GM12891 (cell line): ENCODE results near the gene C12orf56.

Experiments used
- PAX5 ChIP-seq: IDR thresholded peaks from 2 replicates; pipeline ENCODE4 v1.6.1; 2011; ENCODE audit warnings: low read length, moderate library complexity, mild to moderate bottlenecking; ENCODE audit not compliant: insufficient read depth, severe bottlenecking
- POLR2A ChIP-seq: IDR thresholded peaks from 2 replicates; pipeline ENCODE4 v1.6.1; 2011; ENCODE audit warnings: low read depth, low read length, control low read depth
- POLR2AphosphoS5 ChIP-seq: IDR thresholded peaks from 2 replicates; pipeline ENCODE4 v1.6.1; 2011; ENCODE audit warnings: low read depth, low read length, control low read depth
- SPI1 ChIP-seq: IDR thresholded peaks from 2 replicates; pipeline ENCODE4 v1.6.1; 2011; ENCODE audit warnings: low read depth, low read length, control low read depth
- TAF1 ChIP-seq: IDR thresholded peaks from 2 replicates; pipeline ENCODE4 v1.6.1; 2011; ENCODE audit warnings: low read depth, low read length, control low read depth

DNA sequence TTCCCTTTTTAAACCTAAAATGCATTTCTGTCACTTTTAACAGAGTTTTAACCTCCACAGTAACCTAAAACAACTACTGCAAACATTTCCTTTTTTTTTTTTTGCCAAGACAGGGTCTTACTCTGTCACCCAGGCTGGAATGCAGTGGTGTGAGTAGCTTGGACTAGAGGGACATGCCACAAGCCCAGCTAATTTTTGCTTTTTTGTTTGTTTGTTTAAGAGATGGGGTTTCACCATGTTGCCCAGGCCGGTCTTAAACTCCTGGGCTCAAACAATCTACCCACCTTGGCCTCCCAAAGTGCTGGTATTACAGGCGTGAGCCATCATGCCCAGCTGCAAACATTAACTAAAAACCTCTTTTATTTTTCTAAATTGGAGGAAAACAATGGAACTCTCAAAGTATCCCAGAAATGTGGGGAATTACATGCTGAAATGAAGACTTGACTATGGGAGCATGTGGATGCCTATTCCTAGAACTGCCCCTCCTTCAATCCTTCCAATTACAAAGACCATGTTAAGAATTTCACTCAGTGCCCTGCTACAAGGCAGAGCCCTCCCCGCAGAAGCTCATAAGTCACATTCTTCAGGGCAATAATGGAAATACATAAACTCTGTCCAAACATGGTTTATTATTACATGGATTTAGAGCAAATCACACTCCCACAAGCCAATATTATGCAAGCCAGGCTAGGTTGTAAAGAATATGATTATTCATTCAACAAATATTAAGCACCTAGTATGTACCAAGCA, 66.9 kb downstream of the C12orf56 start:
- TF ChIP-seq POLR2A (no peak), TAF1 (no peak), POLR2AphosphoS5 (no peak), SPI1 (no peak), PAX5 (no peak)
